NCI-H2029 (cell line): ENCODE data around the gene HTR3A.

Source experiments
- DNase-seq: peaks from one replicate; lab custom pipeline; 2025; lab: John Stamatoyannopoulos, UW

HTR3A gene

DNA sequence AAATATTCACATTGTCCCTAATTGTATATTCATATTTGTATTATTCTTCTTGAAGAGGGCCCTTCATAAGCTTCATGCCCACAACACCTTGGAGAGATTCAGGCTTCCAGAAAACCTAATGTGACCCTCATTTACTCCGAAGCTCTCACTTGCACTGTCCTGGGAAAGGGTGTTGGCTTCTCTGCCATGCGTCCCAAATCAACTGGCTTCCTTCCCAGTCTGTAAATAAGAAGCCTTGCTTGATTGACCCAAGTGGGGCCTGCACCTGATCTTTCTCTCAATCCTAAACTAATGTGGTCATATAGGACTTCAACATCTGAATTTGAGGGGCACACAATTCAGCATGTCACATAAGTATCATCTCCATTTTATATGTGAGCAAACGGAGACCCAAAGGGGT, 44.1 kb downstream of the HTR3A start:
- DNase-seq, result peak; percentile 36

GRCh38 chr11:114019574-114019973, 44.7 kb downstream of the HTR3A start:
- DNase-seq, result no peak

DNA sequence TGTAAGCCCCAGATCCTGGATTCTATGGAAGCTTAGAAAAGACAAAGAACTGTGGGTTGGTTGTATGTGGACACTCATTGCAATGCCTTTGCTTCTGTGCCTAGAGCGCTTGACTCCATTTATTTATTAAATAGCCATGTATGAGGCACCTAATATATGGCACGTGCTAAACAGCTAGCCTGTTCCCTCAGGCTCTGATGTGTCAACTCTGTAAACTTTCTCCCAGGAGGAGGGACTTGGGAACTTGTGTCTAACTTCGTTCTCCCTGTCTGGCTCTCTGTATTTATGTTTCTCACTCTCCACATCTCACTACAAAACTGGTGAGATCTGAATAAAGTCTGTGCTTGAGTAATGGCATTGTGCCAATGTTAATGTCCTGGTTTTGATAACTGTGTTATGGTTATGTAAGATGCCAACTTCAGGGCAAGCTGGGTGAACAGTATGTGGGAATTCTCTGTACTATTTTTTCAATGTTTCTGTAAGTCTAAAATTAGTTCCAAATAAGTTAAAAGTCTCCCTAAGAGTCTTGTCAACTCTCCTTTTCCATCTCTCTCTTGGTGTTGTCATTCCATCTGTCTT, 50.5 kb downstream of the HTR3A start:
- no peak for DNase-seq

DNA sequence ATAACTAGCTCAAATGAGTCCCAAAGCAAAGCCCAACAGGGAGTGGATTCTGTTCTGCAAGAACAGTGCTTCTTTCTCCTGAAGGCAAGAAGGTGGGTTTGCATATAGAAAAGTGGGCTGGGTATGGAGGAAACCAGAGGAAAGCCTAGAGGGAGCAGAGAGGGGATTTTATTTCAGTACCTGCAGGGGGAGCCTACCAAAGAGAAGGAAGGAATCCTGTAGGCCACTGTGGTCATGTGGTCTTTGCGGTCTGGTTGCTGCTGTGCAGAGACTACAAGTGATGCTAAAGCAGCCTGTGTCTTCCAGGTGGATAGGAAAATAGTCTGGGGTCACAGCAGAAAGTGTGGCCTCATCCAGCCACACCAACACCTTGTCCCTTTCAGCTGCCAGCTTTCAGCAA, 51.4 kb downstream of the HTR3A start:
- DNase-seq, result no peak

GRCh38 chr11:114027391-114027790, 52.5 kb downstream of the HTR3A start:
- DNase-seq, result no peak

- no peak for DNase-seq
Measured at GRCh38 chr11:114027926-114028325, 53.0 kb downstream of the HTR3A start.

DNA sequence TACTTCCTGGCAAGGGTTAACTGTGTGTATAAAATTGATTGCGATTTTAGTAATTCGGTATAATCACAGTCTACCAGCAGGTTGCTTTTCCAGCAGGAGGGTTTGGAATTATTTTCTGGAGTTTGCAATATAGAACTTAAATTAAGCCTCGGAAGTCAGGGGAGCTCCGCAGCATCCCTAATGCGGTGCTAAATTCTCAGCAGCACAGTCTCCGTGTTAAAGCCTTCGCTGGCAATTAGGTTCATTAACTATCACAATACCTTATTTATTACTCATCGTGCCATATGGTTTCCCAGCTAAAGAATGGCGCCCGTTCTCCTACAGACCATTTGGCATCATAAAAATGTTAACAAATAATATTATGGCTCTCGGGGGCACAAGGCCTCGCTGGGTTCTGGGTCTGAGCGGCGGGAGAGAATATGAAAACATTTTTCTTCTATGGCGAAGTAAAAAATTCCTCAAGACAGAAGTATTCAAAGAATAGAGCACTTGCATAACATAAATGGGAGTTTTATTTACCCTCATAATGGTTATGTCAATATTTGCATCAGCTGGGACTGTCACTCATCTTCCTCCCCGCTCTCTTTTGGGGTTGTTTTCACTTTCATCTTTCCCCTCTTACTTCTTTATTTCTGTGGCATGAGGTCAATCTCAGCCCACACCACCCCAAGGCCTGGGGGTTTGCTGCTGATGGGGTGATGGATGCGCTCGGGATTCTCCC, 56.5 kb downstream of the HTR3A start:
- no peak for DNase-seq

DNA sequence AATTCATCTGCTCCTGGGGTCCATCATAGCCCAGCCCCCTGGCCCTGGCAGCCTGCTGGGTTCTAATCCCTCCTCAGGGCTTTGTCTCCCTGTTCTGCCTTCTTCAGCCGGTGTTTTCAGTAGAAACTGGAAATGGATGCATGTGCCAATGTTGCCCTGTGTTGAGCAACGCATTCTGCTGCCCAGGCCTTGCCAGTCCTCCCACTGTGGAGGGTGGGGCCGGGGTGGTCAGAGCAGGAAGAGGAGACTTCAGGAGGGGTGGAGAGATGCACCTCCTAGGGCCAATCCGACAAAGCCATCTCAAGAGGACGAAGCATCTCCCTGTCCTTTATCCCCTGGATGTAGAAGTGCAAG, 57.0 kb downstream of the HTR3A start:
- no peak for DNase-seq

- DNase-seq, result no peak
Measured at GRCh38 chr11:114033066-114033465, 58.2 kb downstream of the HTR3A start.

DNA sequence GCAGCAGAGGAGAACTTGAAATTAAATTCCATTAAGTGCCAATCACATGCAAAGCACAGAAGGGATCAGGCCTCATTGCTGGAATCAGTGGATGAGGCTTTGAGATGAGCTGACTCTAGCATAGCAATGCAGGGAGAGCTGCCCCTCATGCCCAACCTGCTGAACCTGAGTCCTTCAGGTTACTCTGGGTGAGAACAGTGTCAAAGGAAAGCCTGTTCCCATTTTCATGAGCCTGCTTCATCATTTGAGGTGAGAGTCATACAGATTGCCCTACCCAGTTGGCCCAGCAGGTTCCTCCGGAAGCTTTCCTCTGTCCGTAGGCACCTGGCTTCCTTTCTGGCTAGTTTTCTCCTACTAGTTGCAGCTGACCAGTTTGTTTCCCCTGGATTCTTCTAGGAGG, 58.7 kb downstream of the HTR3A start:
- no peak for DNase-seq

DNA sequence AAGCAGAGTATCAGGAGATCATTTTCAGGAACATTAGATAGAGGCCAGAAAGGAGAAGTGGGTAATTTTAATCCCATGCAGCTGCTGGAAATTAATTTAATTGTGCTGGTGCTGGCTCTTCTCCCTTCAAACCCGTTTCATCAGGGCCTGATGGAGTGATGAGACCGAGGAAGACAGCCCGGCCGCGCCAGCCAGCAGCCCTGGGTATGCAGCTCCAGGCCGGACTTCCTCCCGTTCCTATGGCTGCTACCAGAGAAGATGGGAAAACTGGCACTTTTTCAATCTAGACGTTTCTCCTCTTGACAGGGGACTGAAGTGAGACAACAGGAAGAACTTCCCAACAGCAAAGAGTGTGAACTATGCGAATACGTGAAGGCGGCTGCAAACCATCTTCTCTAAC, 60.0 kb downstream of the HTR3A start:
- no peak for DNase-seq

DNA sequence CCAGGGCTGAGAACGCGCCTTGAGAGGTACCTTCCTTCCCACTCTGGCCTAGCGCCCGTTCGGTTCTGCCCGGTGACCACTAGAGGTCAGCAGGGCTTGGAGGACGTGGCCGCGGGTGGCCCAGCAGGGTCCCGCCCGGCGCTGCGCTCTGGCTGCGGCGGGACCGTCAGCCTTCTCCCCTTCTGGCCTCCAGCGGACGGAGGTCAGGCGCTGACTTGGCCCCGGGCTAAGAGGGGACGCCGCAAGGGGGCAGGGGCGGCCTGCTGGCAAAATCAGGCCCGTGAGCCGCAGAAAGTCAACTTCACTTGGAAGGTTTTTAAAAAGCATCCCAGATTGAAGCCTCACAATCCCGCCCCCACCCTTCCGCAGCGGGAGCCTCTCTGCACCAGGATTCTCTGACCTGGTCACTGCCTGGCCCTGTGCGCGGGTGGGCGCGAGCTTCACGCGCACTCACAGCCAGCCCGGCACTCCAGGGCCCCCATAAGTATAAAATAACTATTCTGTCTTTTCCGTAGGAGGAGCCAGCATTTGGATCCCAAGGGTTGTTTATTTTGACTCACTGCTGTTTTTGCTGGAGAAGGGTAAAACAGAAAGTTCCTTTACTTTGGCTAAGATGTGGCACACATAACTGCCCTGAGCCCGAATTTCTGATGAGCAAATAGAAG, 61.4 kb downstream of the HTR3A start:
- peak; percentile 45 for DNase-seq

DNA sequence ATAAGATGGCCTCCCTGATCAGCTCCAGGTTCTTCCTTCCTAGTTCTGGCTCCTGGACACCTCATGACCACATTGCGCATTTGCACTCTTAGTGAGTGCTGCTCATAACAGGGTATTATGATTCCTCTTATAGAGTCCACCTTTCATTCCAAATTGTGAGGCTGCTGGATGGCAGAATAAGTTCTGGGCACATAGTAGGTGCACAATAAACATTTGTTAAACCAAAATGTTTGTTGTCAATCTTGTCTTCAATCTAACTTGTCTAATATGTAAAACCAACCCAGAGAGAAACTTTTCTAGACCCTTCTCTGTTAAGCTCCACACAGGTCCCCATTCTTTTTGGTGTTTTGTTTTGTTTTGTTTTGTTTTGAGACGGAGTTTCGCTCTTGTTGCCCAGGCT, 62.0 kb downstream of the HTR3A start:
- DNase-seq, result no peak

- no peak for DNase-seq
Measured at GRCh38 chr11:114039551-114039950, 64.6 kb downstream of the HTR3A start.
